K562 (cell line): ENCODE measurements around the gene CNOT9. TPM values are rescaled to one million over a fixed set of nuclear protein-coding genes. Genes with fewer than 3 reads are reported as not detected.

Experiments
- ZNF347 ChIP-seq: fragments of 450-650 bp; formaldehyde crosslinking; IDR thresholded peaks from 2 replicates; pipeline ENCODE4 v1.4.0; 2020; ENCODE audit warnings: low read depth, mild to moderate bottlenecking, moderate library complexity
- polyA plus RNA-seq, 8 experiments: library from polyadenylated mRNA; depleted of rRNA in 4 of 8; stranded (reverse) in 5 of 8; unstranded in 3 of 8; fragments of >200 nt; fragmentation: Nextera tagmentation in 2 of 8; fragmentation: Illumina TruSeq in 1 of 8; extraction: Ambion mirVana in 2 of 8; extraction: Trizol in 1 of 8; gene quantifications; 2 replicates each; pipeline versions ENCODE4 v1.2.1 to v1.2.3, GENCODE V29; 2011 to 2014; ENCODE audit warnings: inconsistent platforms in 1 of 8, missing spikeins in 1 of 8
- total RNA-seq, 7 experiments: library from RNA; depleted of rRNA in 6 of 7; stranded (reverse); fragments of >200 nt in 6 of 7; fragmentation: Illumina TruSeq in 2 of 7; extraction: Trizol in 2 of 7; gene quantifications; 2 replicates each; pipeline versions ENCODE4 v1.2.1 to v1.2.3, GENCODE V29; 2011 to 2021; ENCODE audit warnings: low replicate concordance in 1 of 7
- TF ChIP-seq, protein P1 (sequence below): fragments of 200-600 bp; sonication (generic); IDR thresholded peaks from one replicate; pipeline ENCODE4 v1.6.1; 2012; ENCODE audit warnings: mild to moderate bottlenecking, low read depth, low read length, inconsistent platforms

Gene CNOT9
- total and polyA plus RNA-seq, 9 of the 15 experiments (the other 6 are each of a cell fraction or from before 2014, with no cell fraction given), result 19.0 to 82.6 (median 46.7) TPM

DNA sequence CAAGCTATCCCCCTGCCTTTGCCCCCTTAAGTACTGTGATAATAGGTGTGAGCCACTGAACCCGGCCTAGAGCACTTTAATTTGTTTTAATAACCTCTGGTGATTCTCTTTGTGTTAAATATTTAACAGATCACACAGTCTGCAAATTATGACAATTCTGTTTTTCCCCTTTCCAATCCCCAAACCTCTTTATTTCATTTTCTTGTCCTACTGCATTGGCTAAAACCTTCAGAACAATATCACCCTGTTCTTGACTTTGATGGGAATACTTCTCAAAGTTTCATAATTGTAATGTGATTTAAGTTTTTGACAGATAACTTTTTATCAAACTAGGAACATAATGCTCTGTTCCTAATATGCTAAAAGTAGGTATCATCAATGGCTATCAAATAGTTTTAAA is 45.0 kb upstream of the CNOT9 start (continued):
- TF ChIP-seq, protein P1, sequence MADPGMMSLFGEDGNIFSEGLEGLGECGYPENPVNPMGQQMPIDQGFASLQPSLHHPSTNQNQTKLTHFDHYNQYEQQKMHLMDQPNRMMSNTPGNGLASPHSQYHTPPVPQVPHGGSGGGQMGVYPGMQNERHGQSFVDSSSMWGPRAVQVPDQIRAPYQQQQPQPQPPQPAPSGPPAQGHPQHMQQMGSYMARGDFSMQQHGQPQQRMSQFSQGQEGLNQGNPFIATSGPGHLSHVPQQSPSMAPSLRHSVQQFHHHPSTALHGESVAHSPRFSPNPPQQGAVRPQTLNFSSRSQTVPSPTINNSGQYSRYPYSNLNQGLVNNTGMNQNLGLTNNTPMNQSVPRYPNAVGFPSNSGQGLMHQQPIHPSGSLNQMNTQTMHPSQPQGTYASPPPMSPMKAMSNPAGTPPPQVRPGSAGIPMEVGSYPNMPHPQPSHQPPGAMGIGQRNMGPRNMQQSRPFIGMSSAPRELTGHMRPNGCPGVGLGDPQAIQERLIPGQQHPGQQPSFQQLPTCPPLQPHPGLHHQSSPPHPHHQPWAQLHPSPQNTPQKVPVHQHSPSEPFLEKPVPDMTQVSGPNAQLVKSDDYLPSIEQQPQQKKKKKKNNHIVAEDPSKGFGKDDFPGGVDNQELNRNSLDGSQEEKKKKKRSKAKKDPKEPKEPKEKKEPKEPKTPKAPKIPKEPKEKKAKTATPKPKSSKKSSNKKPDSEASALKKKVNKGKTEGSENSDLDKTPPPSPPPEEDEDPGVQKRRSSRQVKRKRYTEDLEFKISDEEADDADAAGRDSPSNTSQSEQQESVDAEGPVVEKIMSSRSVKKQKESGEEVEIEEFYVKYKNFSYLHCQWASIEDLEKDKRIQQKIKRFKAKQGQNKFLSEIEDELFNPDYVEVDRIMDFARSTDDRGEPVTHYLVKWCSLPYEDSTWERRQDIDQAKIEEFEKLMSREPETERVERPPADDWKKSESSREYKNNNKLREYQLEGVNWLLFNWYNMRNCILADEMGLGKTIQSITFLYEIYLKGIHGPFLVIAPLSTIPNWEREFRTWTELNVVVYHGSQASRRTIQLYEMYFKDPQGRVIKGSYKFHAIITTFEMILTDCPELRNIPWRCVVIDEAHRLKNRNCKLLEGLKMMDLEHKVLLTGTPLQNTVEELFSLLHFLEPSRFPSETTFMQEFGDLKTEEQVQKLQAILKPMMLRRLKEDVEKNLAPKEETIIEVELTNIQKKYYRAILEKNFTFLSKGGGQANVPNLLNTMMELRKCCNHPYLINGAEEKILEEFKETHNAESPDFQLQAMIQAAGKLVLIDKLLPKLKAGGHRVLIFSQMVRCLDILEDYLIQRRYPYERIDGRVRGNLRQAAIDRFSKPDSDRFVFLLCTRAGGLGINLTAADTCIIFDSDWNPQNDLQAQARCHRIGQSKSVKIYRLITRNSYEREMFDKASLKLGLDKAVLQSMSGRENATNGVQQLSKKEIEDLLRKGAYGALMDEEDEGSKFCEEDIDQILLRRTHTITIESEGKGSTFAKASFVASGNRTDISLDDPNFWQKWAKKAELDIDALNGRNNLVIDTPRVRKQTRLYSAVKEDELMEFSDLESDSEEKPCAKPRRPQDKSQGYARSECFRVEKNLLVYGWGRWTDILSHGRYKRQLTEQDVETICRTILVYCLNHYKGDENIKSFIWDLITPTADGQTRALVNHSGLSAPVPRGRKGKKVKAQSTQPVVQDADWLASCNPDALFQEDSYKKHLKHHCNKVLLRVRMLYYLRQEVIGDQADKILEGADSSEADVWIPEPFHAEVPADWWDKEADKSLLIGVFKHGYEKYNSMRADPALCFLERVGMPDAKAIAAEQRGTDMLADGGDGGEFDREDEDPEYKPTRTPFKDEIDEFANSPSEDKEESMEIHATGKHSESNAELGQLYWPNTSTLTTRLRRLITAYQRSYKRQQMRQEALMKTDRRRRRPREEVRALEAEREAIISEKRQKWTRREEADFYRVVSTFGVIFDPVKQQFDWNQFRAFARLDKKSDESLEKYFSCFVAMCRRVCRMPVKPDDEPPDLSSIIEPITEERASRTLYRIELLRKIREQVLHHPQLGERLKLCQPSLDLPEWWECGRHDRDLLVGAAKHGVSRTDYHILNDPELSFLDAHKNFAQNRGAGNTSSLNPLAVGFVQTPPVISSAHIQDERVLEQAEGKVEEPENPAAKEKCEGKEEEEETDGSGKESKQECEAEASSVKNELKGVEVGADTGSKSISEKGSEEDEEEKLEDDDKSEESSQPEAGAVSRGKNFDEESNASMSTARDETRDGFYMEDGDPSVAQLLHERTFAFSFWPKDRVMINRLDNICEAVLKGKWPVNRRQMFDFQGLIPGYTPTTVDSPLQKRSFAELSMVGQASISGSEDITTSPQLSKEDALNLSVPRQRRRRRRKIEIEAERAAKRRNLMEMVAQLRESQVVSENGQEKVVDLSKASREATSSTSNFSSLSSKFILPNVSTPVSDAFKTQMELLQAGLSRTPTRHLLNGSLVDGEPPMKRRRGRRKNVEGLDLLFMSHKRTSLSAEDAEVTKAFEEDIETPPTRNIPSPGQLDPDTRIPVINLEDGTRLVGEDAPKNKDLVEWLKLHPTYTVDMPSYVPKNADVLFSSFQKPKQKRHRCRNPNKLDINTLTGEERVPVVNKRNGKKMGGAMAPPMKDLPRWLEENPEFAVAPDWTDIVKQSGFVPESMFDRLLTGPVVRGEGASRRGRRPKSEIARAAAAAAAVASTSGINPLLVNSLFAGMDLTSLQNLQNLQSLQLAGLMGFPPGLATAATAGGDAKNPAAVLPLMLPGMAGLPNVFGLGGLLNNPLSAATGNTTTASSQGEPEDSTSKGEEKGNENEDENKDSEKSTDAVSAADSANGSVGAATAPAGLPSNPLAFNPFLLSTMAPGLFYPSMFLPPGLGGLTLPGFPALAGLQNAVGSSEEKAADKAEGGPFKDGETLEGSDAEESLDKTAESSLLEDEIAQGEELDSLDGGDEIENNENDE, result no peak
- TF ChIP-seq ZNF347 (CRISPR knock-in tag), result no peak
